Suppressor macrophage treated with lipopolysaccharide for 4 hours (primary cell): ENCODE data around the gene TTBK1.

Experiments
- DNase-seq: peaks from one replicate; pipeline ENCODE4 v3.0.0-alpha.2; 2020

TTBK1 gene

DNA sequence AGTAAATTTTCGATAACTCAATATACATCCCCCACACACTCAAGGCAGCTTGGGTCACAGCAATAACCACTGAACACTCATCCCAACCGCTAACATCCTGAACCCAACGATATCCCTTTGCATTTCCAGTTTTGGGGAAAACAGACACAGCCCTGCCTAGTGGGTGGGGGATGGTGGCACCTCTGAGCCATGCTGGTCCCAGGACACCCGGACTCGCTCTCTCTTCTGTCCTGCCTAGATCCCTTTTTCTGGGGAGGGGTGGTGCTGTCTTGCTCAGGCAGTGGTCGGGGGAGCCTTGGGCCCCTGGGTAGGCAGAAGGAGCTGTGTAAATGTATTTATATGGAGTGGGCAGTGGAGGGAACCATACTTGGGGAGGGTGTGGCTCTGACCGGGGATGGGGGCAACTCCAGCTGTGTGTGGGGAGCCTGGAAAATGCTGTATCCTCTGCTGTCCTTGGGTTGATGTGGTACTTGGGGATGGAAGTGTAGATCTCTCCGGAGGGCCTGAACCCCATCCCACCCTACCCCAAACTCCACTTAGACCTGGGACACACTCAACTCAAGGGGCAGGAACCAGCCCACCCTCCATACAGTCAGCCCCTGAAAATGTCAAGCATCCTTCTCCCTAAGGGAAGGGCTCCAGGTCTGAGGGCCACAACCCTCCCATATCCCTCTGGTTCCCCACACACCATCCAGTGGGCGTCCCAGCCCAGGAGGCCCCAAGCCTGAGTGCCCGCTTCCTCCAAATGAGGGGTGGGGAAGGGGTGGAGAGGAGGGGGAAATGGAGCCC lies 31.0 kb downstream of the TTBK1 start:
- DNase-seq: no peak

DNA sequence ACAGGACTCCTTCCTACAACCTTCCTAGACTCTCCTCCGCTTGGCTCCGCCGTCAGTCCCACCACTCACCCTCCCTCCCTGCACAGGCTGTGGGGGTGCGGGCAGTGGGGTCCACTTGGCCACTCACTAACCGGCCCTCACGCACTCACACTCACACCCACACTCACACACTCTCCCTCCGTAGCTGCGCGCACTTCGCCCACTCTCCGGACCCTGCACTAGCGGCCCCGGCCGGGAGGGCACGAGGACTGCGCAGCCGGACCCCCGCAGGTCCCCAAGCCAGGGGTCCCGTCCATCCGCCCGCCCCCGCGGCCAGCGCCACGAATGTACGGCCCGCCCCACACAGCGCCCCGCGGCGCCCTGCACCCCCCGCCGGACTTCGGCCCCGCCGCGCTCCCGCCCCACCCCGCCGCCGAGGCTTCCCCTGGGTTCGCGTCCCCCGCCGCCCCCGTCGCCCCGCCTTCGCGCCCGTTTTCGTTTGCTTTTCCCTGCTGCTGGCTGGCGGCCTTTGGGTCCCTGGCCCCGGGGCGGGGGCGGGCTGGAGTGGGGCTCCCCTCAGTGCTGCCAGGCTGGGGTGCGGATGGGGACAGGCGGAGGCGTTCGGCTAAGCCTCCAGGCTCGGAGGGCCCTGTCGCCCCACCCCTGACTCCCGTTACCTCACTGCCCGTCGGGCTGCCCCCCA lies 31.8 kb downstream of the TTBK1 start:
- no peak for DNase-seq

DNA sequence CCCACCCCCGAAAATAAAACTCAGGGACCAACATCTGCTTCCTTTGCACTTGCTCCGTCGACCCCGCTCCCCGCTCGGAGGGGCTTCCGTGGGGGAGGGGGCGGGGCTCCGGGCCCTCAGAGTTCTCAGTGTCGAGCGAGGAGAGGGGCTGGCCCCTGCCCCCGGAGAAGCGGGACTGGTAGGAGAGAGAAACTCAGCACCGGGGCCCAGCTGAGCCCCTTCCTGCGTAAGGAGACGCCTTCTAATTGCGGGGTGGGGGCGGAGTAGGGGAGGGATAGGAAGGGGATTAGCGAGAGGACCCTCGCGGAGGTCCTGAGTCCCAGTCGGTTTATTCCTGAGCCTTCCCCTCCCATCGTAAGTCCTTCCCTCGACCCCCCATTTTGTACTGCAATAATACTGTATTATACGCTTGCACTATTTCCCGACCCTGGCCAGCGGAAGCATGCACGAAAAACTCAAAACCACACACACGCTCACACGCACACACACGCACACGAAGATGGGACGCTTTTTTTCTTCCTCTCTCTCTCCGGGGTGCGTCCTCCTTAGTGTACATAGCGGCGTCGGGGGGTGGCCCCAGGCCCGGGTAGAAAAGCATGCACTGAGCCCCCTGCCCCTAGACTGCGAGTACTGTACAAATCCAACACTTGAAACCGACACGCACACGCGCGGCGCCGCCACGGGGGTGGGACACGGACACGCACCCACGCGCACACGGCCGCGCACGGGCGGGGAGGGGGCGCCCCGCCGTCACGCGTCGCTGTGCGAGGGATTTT lies 32.7 kb downstream of the TTBK1 start:
- DNase-seq: no peak

DNA sequence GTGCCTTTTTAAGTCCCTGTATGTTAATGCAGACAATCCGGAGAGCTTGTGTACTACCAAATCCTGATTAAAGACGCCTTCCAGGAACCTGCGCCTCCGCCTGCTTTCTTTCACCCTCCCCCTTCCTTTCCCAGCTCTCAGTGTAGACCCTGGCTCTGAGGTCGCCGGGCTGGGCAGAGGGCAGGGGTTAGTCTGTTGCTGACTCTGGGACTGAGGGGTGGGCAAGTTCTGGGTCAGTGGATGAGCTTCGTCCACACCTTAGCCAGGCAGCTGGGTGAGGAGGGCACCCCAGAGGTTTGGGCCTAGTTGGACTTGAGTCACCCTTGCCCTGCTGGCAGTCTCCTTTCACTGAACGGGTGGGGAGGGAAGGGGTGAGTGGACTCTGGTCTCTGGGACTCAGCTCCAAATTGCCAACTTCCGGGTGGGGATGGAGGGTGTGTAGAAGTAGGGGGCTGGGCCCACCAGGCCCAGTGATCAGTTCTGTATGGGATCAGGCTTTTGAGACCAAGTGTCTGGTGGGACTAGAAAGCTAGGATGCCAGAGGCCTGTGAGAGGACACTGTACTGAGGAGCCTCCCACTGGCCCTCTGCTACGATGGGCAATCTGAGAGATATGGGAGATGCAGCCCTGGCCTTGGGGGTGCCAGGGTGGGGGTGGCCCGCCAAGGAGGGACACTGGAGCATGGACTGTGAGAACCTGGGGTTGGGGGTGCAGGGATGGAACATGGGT lies 33.5 kb downstream of the TTBK1 start:
- DNase-seq: no peak

DNA sequence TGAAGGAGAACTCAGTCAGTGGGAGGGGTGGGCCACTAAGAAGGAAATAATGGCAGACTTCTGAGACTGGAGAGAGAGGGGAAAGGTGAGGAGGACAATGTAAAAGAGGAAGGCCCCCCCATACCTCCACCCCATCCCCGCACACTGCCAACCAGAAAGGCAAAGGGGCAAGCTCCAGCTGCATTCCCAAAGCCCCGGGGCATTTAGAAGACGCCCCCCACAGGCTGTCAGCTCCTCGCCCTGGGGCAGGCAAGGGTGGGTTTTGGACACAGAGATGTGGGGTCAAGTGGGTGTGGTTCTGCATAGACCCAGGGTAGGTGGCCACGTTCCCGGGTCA lies 34.0 kb downstream of the TTBK1 start:
- no peak for DNase-seq

DNA sequence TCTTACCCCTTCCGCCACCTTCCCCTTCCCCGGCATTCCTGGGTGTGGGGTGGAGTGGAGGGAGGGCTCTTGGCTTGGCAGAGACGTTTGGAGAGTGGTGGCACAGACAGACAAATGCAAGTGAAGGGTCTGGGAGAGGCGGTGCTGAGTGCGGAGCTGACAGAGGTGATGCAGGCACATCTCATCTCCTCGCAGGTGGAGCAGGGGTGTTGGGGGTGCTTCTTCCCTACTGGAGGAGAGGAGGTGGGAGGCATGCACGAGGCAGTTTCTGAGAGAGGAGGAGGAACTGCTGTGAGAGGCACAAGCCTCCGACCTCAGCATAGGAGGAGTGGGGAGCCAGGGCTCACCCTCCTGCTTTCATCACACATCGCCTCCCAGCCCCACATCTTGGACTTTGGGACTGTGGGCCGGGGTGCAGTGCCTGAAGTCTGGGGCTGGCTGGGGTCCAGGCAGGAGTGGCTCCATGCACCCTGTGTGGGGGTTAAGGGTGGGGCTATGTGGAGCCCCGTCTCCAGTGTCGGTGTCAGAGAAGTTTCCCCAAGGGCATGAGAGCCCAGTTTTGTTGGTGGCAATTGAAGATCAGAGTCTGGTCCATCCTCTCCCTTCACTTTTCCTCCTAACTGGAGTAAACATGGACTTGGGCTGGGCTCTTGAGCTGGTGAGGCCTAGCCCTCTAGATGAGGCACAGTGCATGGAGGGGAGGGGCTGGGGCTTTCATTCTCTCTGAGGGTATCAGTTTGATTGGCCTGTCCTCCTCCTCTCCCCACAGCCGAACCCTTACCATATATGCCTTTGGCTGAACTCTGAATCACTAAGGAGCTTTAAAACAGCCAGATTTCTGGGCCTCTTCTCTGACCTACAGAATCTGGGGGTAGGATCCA lies 34.6 kb downstream of the TTBK1 start:
- no peak for DNase-seq

DNA sequence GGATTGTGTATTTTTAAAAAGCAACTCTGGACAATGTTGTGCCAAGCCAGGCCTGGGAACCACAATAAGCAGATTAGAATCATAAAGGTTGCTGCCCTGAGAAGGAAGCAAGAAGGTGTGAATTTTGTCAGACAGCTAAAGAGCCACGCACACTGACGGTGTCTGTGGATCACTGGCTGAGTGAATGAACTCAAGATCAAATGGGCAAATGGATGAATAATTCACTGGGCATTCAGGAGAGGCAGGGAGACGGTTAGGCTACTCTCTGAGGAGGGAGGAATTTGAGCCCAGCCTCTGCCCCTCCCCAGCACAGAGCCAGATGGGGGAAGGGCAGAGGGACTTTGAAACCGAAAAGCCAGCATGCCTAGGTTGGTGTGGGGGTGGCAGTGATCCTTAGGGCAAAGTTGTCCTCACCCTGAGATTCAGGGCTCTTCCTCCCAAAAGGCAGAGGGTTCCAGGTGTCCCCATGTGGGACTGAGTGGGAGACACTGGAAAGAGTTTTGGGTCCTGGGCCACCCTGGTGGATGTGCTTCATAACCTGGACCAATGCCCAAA lies 35.3 kb downstream of the TTBK1 start:
- DNase-seq: no peak

DNA sequence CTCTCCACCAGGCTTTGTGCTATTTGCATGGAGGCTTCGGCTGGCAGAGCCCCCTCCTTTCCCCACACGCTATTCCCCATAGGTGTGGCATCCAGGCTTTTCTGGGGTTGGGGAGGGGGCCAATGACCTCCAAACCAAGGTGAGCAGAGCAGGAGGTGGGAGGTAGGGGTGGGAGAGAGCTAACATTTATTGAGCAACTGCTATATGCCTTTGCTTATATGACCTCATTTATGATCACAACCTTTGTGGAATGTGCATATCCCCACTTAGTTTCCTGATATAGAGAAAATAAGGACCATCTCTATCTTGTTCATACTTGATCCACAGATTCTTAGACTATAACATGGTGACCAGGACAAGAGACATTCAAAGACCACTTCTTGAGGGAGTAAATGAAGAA lies 37.0 kb downstream of the TTBK1 start:
- DNase-seq: no peak

DNA sequence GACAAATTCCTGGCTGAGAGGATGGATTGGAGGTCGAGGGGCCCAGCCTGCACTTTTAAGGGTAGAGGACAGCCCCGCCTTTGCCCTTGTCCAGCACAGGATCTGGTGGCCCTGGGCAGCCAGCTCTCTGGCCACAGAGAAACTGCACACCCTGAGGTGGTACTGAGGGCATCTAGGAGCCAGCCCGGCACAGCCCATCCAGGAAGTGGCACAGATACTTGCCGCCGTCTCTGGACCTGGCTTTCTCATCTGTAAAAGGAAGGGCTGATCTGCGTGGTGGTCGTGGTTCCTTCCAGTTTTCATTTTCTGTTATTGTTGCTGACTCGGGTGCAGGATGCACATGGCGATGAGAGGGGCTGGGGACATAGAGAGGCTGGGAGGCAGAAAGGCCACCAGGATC lies 38.8 kb downstream of the TTBK1 start:
- no peak for DNase-seq

DNA sequence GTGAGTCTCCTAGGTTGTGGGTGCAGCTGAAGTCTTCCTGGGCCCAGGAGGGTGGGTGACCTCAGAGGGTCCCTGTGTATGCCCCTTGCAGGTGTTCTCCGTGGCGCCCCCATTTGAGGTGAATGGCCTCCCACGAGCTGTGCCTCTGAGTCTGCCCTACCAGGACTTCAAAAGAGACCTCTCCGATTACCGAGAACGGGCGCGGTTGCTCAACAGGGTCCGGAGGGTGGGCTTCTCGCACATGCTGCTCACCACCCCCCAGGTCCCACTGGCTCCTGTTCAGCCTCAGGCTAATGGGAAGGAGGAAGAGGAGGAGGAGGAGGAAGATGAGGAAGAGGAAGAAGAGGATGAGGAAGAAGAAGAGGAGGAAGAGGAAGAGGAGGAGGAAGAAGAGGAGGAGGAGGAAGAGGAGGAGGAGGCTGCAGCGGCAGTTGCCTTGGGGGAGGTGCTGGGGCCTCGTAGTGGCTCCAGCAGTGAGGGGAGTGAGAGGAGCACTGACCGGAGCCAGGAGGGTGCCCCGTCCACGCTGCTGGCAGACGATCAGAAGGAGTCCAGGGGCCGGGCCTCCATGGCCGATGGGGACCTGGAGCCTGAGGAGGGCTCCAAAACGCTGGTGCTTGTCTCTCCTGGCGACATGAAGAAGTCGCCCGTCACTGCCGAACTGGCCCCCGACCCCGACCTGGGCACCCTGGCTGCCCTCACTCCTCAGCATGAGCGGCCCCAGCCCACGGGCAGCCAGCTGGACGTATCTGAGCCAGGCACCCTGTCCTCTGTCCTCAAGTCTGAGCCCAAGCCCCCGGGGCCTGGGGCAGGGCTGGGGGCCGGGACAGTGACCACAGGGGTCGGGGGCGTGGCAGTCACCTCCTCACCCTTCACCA lies 39.6 kb downstream of the TTBK1 start:
- no peak for DNase-seq

DNA sequence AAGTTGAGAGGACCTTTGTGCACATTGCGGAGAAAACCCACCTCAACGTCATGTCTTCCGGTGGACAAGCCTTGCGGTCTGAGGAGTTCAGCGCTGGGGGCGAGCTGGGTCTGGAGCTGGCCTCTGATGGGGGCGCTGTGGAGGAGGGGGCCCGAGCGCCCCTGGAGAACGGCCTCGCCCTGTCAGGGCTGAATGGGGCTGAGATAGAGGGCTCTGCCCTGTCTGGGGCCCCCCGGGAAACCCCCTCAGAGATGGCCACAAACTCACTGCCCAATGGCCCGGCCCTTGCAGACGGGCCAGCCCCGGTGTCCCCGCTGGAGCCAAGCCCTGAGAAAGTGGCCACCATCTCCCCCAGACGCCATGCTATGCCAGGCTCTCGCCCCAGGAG lies 40.2 kb downstream of the TTBK1 start:
- no peak for DNase-seq

DNA sequence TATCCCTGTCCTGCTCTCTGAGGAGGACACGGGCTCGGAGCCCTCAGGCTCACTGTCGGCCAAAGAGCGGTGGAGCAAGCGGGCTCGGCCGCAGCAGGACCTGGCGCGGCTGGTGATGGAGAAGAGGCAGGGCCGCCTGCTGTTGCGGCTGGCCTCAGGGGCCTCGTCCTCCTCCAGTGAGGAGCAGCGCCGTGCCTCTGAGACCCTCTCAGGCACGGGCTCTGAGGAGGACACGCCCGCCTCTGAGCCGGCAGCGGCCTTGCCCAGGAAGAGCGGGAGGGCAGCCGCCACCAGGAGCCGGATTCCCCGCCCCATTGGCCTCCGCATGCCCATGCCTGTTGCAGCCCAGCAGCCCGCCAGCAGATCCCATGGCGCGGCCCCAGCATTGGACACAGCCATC lies 40.6 kb downstream of the TTBK1 start:
- no peak for DNase-seq

DNA sequence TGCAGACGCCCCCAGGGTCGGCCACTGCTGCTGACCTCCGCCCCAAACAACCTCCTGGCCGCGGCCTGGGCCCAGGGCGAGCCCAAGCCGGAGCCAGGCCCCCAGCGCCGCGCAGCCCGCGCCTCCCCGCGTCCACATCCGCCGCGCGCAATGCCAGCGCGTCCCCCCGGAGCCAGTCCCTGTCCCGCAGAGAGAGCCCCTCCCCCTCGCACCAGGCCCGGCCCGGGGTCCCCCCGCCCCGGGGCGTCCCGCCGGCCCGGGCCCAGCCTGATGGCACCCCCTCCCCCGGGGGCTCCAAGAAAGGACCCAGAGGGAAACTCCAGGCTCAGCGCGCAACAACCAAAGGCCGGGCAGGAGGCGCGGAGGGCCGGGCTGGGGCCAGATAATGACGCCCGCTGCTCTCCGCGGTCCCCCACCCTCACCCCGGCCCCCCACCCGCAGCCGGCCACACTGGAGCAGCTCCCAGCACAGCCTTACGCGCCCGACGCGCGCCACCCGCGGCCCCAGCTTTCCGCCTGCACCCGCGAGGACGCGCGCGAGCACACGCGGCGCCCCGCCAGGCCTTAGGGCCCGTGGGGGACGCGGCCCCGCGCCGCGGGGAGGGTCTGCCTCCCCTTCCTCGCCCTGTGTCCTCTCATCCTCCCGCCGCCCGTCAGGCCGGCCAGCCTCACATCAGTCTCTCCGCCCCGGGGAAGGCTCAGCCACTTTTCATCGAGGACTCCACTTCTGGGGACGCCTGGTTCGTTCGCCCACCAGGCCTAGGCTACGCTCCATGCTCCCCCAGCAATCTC lies 41.9 kb downstream of the TTBK1 start:
- no peak for DNase-seq

DNA sequence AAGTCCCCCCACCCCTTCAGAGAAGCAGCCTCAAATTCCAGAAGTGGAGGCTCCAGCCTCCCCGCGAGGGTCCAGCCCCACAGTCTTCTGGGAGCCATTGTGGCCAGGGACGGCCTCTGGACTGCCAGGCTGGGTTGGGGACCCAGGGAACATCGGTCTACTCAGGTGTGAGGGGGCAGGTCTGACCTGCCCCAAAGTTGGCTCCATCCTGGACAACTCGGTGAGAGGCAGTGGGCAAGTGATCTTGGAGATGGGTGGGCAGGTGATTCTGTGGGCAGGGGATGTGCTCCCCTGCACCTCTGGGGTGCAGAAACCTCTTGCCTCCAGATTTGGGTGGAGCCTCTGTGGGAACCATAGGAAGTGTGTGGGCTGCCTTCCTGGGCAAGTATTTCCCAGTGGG lies 42.6 kb downstream of the TTBK1 start:
- DNase-seq: no peak

DNA sequence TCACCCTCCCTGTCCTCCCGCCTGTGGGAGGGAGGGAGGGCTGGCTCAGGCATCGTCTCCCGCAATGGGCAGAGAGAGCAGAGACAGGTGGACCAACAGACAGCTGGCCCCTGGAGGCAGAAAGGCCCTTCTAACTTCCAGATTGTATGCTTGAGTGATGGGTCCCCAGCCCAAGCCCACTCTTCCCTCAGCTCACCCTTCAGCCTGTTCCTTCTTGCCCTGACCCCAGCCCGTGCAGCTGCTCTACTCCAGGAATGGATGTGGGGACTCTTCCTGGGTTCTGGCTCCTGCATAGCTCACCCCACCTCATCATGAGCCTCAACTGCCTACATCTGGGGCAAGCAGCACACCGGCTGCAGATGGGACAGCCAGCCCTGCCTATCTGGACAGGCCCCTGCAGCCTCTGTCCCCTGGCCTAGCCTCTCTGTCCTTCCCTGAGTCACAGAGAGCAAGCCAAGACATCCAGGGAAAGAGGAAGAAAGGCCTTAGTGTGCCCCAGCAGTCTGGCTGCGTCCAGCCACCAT lies 43.2 kb downstream of the TTBK1 start:
- DNase-seq: peak; percentile 40

DNA sequence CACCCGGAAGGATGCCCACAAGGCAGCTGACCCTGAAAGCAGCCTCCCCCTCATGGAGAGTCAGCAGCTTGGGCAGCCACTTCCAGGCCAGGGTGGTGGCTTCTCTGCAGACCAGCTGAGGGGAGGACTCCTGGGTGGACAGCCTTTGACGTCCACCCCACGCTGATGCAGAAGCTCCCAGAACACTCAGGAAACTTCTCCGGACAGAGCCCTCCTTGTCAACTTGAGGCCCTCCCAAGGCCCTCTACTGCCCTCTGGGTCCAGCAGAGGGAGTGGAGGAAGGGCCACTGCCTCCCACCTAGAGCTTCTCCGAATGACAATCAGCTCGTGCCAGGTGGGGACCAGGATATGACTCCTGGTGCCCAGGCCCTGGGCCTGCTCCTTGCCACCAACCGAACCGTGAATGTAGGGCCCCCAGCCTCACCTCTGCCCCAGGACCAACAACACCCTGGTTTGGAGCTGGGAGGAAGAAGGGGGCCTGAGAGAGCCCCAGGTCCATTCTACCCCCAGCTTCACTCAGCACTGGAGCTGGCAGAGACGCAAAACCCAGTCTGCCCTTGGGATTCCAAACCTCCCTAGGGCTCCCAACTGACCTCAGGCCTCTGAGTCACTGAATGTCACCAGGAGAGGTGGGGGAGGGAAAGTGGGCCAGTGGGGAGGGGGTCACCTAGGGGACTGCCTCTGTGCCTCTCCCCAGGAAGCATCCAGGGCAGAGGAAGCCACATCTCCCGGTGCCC lies 43.9 kb downstream of the TTBK1 start:
- no peak for DNase-seq

DNA sequence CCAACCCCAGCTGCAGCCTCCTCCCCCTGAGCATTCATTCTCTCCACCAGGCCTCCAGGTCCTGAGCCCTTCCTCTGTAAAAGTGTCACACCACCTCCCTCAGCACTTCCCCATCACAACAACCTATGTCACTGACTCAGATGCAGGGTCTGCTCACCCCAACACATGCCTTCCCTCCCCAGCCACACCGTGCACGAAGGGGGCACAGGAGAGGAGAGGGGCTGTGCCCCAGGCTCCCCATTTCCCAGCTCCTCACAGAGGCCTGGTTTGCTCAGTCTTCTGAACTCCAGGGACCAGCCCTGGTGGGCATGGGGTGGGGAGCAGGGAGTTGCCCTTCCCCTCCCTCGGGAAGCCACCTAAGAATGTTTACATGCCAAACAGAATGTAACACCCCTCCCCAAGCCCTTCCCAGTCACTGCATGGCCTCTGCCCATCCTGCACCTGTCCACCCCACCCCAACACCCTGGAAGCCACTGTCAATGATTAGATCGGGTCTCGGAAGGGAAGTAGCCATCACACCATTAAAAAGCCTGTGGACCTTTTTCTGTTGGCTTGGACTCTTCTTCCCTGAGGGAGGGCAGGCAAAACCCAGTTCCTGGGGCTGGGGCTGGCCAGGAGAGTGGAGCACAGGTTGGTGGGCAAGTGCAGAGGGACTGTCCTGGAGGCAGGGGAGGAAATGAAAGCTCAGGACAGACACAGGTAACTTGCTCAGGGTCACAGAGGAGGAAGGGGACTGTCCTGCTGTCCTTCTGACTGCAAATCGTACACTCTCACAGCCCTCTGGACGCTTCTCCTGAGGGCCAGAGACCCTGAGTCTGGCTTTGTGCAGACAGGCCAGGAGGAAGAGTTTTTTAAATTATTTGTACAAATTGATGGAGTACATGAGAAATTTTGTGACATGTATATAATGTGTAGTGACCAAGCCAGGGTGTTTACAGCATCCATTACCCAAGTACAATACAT lies 44.7 kb downstream of the TTBK1 start:
- DNase-seq: no peak

DNA sequence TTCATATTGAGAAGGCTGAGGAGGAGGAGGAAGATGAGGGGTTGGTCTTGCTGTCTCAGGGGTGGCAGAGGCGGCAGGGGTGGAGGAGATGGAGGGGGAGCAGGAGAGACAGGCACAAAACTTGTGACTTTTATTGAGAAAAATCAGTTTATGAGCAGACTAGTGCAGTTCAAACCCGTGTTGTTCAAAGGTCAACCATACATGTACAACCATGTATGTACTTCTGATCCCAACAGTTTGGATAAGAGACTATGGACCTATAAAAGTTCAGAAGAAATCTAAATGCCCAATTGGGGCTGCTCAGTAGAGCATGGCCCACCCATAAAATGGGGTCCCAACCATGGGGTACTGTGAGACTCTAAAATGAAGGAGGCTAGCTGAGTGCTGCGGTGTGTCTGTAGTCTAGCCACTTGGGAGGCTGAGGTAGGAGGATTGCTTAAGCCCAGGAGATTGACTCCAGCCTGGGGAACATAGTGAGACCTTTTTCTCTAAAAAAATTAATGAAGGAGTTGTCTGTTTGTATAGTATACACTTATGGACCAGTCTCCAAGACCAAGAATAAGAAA lies 47.1 kb downstream of the TTBK1 start:
- DNase-seq: no peak
